Measurements from ENCODE around the gene SNX21.

- TF ChIP-seq POLR2A (IDR thresholded peaks at IDR 0.05; ENCODE audit: extremely low read depth, insufficient read length) = peak; percentile 10
- TF ChIP-seq, protein P1, sequence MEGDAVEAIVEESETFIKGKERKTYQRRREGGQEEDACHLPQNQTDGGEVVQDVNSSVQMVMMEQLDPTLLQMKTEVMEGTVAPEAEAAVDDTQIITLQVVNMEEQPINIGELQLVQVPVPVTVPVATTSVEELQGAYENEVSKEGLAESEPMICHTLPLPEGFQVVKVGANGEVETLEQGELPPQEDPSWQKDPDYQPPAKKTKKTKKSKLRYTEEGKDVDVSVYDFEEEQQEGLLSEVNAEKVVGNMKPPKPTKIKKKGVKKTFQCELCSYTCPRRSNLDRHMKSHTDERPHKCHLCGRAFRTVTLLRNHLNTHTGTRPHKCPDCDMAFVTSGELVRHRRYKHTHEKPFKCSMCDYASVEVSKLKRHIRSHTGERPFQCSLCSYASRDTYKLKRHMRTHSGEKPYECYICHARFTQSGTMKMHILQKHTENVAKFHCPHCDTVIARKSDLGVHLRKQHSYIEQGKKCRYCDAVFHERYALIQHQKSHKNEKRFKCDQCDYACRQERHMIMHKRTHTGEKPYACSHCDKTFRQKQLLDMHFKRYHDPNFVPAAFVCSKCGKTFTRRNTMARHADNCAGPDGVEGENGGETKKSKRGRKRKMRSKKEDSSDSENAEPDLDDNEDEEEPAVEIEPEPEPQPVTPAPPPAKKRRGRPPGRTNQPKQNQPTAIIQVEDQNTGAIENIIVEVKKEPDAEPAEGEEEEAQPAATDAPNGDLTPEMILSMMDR (IDR thresholded peaks at IDR 0.05; ENCODE audit: low read depth, low read length) = peak; percentile 23
Measured at GRCh38 chr20:45892049-45892825, 58.6 kb downstream of the SNX21 start.

All from NB4 (cell line).